WTC11 (cell line): ENCODE results near the gene SLC8A1. TPM values are rescaled to one million over a fixed set of nuclear protein-coding genes. Genes with fewer than 3 reads are reported as not detected.

Source experiments
- ATAC-seq: fragments of 200-7000 bp; cut with Tn5 transposase; 2 replicates; pipeline ENCODE4 v1.10.0; 2021; ENCODE audit warnings: mild to moderate bottlenecking, moderate library complexity
- CTCF ChIA-PET: fragments of 300-600 bp; sonication (Branson Sonifier 250); formaldehyde crosslinking; loops from one replicate; lab custom pipeline; 2021; ENCODE audit warnings: antibody characterized with exemption; lab: Charles Lee
- POLR2A ChIA-PET: fragments of 350-600 bp; sonication (Branson Sonifier 250); formaldehyde crosslinking; loops from one replicate; lab custom pipeline; 2021; ENCODE audit warnings: antibody characterized with exemption; lab: Charles Lee
- DNase-seq: peaks from one replicate; pipeline ENCODE4 v3.0.0; 2021; ENCODE audit warnings: low spot score
- H3K27ac Mint-ChIP-seq: 2 replicates; pipeline ENCODE4 v1.8.0; 2021; ENCODE audit warnings: mixed read lengths
- H3K27me3 Mint-ChIP-seq: 2 replicates; pipeline ENCODE4 v1.8.0; 2021; ENCODE audit warnings: low read depth, mild to moderate bottlenecking, moderate library complexity, mixed read lengths
- H3K36me3 Mint-ChIP-seq: 2 replicates; pipeline ENCODE4 v1.8.0; 2021; ENCODE audit warnings: mixed read lengths
- H3K4me1 Mint-ChIP-seq: 2 replicates; pipeline ENCODE4 v1.8.0; 2022; ENCODE audit warnings: mixed read lengths
- H3K4me3 Mint-ChIP-seq: 2 replicates; pipeline ENCODE4 v1.8.0; 2021; ENCODE audit warnings: mild to moderate bottlenecking, moderate library complexity, mixed read lengths
- H3K9me3 Mint-ChIP-seq: 2 replicates; pipeline ENCODE4 v1.8.0; 2021; ENCODE audit warnings: mixed read lengths
- AFF4 ChIP-seq: sonication (generic); formaldehyde crosslinking; IDR thresholded peaks from 2 replicates; pipeline ENCODE4 v1.8.1; 2023; ENCODE audit warnings: mild to moderate bottlenecking, missing genetic modification reagents, borderline replicate concordance
- ATF6 ChIP-seq: sonication (generic); formaldehyde crosslinking; IDR thresholded peaks from 2 replicates; pipeline ENCODE4 v1.8.1; 2023; ENCODE audit warnings: mild to moderate bottlenecking, missing genetic modification reagents
- CBFB ChIP-seq: sonication (generic); formaldehyde crosslinking; IDR thresholded peaks from 2 replicates; pipeline ENCODE4 v1.8.1; 2022; ENCODE audit warnings: mild to moderate bottlenecking, low read depth, missing genetic modification reagents
- CTCF ChIP-seq: fragments of 200-600 bp; IDR thresholded peaks from 2 replicates; pipeline ENCODE4 v1.8.0; 2022; ENCODE audit warnings: antibody characterized with exemption
- E2F4 ChIP-seq: sonication (generic); formaldehyde crosslinking; IDR thresholded peaks from 2 replicates; pipeline ENCODE4 v1.8.1; 2022; ENCODE audit warnings: low read depth, mild to moderate bottlenecking, moderate library complexity, missing genetic modification reagents, borderline replicate concordance
- ETV6 ChIP-seq: sonication (generic); formaldehyde crosslinking; IDR thresholded peaks from 2 replicates; pipeline ENCODE4 v1.8.1; 2022; ENCODE audit warnings: mild to moderate bottlenecking, missing genetic modification reagents
- GABPB1 ChIP-seq: sonication (generic); formaldehyde crosslinking; IDR thresholded peaks from 2 replicates; pipeline ENCODE4 v1.8.1; 2023; ENCODE audit warnings: mild to moderate bottlenecking, missing genetic modification reagents
- HMGA2 ChIP-seq: fragments of 250-450 bp; sonication (Bioruptor Pico); IDR thresholded peaks from 2 replicates; pipeline ENCODE4 v1.4.0; 2021; ENCODE audit warnings: mild to moderate bottlenecking, moderate library complexity
- IRF1 ChIP-seq: sonication (generic); formaldehyde crosslinking; IDR thresholded peaks from 2 replicates; pipeline ENCODE4 v1.8.0; 2023; ENCODE audit warnings: missing genetic modification reagents
- OVOL2 ChIP-seq: fragments of 250-450 bp; sonication (Bioruptor Pico); IDR thresholded peaks from 2 replicates; pipeline ENCODE4 v1.9.0; 2021; ENCODE audit warnings: mild to moderate bottlenecking, borderline replicate concordance
- PRRX2 ChIP-seq: fragments of 250-450 bp; sonication (Bioruptor Pico); IDR thresholded peaks from 2 replicates; pipeline ENCODE4 v1.8.0; 2021; ENCODE audit warnings: mild to moderate bottlenecking
- TEAD1 ChIP-seq: sonication (generic); formaldehyde crosslinking; IDR thresholded peaks from 2 replicates; pipeline ENCODE4 v1.8.0; 2022; ENCODE audit warnings: mild to moderate bottlenecking, missing genetic modification reagents
- TEAD4 ChIP-seq: sonication (generic); formaldehyde crosslinking; IDR thresholded peaks from 2 replicates; pipeline ENCODE4 v1.8.0; 2022; ENCODE audit warnings: mild to moderate bottlenecking, missing genetic modification reagents
- ZMAT4 ChIP-seq: fragments of 250-450 bp; sonication (Bioruptor Pico); IDR thresholded peaks from 2 replicates; pipeline ENCODE4 v1.9.0; 2021; ENCODE audit warnings: mild to moderate bottlenecking
- ZNF317 ChIP-seq: sonication (generic); formaldehyde crosslinking; IDR thresholded peaks from 2 replicates; pipeline ENCODE4 v1.8.1; 2023; ENCODE audit warnings: low read depth, mild to moderate bottlenecking, moderate library complexity, missing genetic modification reagents, borderline replicate concordance
- ZNF425 ChIP-seq: fragments of 250-450 bp; sonication (Bioruptor Pico); conservative IDR thresholded peaks from 2 replicates; pipeline ENCODE4 v1.9.0; 2021; ENCODE audit warnings: mild to moderate bottlenecking
- ZSCAN18 ChIP-seq: fragments of 250-450 bp; sonication (Bioruptor Pico); IDR thresholded peaks from 2 replicates; pipeline ENCODE4 v2.1.2; 2022; ENCODE audit warnings: mild to moderate bottlenecking, moderate library complexity
- total RNA-seq: library from RNA; stranded (reverse); gene quantifications from 3 replicates; pipeline ENCODE4 v1.2.3, GENCODE V29; 2021

Gene SLC8A1
- total RNA-seq, 1 experiment from 2014 or later = 2.6 TPM

GRCh38 chr2:40463112-40463511, 11.2 kb upstream of the SLC8A1 start (continued):
- TF ChIP-seq ZNF425 (CRISPR knock-in tag) = no peak
- no peak for TF ChIP-seq TEAD1 (CRISPR knock-in tag)
- no peak for TF ChIP-seq OVOL2
- no peak for TF ChIP-seq TEAD4 (CRISPR knock-in tag)
- no peak for TF ChIP-seq ATF6 (CRISPR knock-in tag)
- TF ChIP-seq IRF1 = no peak
- TF ChIP-seq ZMAT4 (CRISPR knock-in tag) = no peak

- TF ChIP-seq ZSCAN18 (CRISPR knock-in tag) (no peak), E2F4 (no peak), ZNF317 (CRISPR knock-in tag) (no peak), PRRX2 (CRISPR knock-in tag) (no peak), CTCF (no peak), GABPB1 (no peak), AFF4 (CRISPR knock-in tag) (no peak), HMGA2 (CRISPR knock-in tag) (no peak), CBFB (CRISPR knock-in tag) (no peak), ETV6 (no peak)
- TF ChIP-seq, all 79 proteins: peak for 0
- no peak overlapping the region for H3K4me3 Mint-ChIP-seq
- ATAC-seq (no peak), DNase-seq (no peak)
- no peaks in the 10 kb centered on the region for H3K36me3 Mint-ChIP-seq
- no peaks in the 10 kb centered on the region for H3K9me3 Mint-ChIP-seq
- H3K27me3 Mint-ChIP-seq = peaks cover 12% of the 10 kb centered on the region
- ChIA-PET CTCF (no interaction called here), POLR2A (no interaction called here)
- peaks cover 20% of the 10 kb centered on the region for H3K4me1 Mint-ChIP-seq
- no peak overlapping the region for H3K27ac Mint-ChIP-seq
Measured at GRCh38 chr2:40458271-40458794, 6.4 kb upstream of the SLC8A1 start.
